HG03460 (cell line): ENCODE measurements around the gene FGF19.

ENCODE experiments used
- ATAC-seq: cut with Tn5 transposase; IDR thresholded peaks from one replicate; pipeline ENCODE4 v1.9.1; 2021; ENCODE audit not compliant: unreplicated experiment

The FGF19 gene

GRCh38 chr11:69656536-69657455, 47.0 kb downstream of the FGF19 start:
- ATAC-seq = no peak

- ATAC-seq = no peak
Observed at GRCh38 chr11:69655479-69656428, 48.1 kb downstream of the FGF19 start.

GRCh38 chr11:69654660-69655478, 49.0 kb downstream of the FGF19 start:
- no peak for ATAC-seq

GRCh38 chr11:69654001-69654659, 49.7 kb downstream of the FGF19 start:
- no peak for ATAC-seq

- no peak for ATAC-seq
Observed at GRCh38 chr11:69653406-69653960, 50.3 kb downstream of the FGF19 start.

- no peak for ATAC-seq
Observed at GRCh38 chr11:69652999-69653398, 50.8 kb downstream of the FGF19 start.

- no peak for ATAC-seq
Observed at GRCh38 chr11:69651834-69652620, 51.8 kb downstream of the FGF19 start.

GRCh38 chr11:69650832-69651344, 52.9 kb downstream of the FGF19 start:
- ATAC-seq = no peak

GRCh38 chr11:69650081-69650831, 53.6 kb downstream of the FGF19 start:
- no peak for ATAC-seq

GRCh38 chr11:69649576-69649900, 54.3 kb downstream of the FGF19 start:
- no peak for ATAC-seq

- ATAC-seq = no peak
Observed at GRCh38 chr11:69648679-69649575, 54.9 kb downstream of the FGF19 start.
